Measurements from ENCODE around the gene PTGDS.

PTGDS gene

GRCh38 chr9:137008312-137008711, 31.0 kb downstream of the PTGDS start:
- no peak for TF ChIP-seq CTCF (conservative IDR thresholded peaks at IDR 0.05; ENCODE audit: low read length)
- H3K4me3 ChIP-seq (ENCODE audit: low read length): no peak overlapping the region
- DNase-seq (ENCODE audit: low read depth): no peak

- no peak overlapping the region for H3K4me3 ChIP-seq (ENCODE audit: low read length)
- no peak for DNase-seq (ENCODE audit: low read depth)
- no peak for TF ChIP-seq CTCF (conservative IDR thresholded peaks at IDR 0.05; ENCODE audit: low read length)
Observed at GRCh38 chr9:137009217-137009616, 31.9 kb downstream of the PTGDS start.

- no peak overlapping the region for H3K4me3 ChIP-seq (ENCODE audit: low read length)
- TF ChIP-seq CTCF (conservative IDR thresholded peaks at IDR 0.05; ENCODE audit: low read length): no peak
- no peak for DNase-seq (ENCODE audit: low read depth)
Observed at GRCh38 chr9:137009938-137010732, 32.8 kb downstream of the PTGDS start.

GRCh38 chr9:137011156-137011555, 33.9 kb downstream of the PTGDS start:
- TF ChIP-seq CTCF (conservative IDR thresholded peaks at IDR 0.05; ENCODE audit: low read length): no peak
- no peak overlapping the region for H3K4me3 ChIP-seq (ENCODE audit: low read length)
- DNase-seq (ENCODE audit: low read depth): no peak

- no peak for DNase-seq (ENCODE audit: low read depth)
- no peak for TF ChIP-seq CTCF (conservative IDR thresholded peaks at IDR 0.05; ENCODE audit: low read length)
- H3K4me3 ChIP-seq (ENCODE audit: low read length): no peak overlapping the region
Observed at GRCh38 chr9:137011907-137012675, 34.8 kb downstream of the PTGDS start.

GRCh38 chr9:137012694-137013570, 35.6 kb downstream of the PTGDS start:
- TF ChIP-seq CTCF (conservative IDR thresholded peaks at IDR 0.05; ENCODE audit: low read length): no peak
- H3K4me3 ChIP-seq (ENCODE audit: low read length): no peak overlapping the region
- DNase-seq (ENCODE audit: low read depth): no peak
